H1 (cell line): ENCODE data around the gene EHBP1. TPM values are rescaled to one million over a fixed set of nuclear protein-coding genes. Genes with fewer than 3 reads are reported as not detected.

ENCODE experiments used
- CTCF ChIA-PET: fragments of 300-600 bp; sonication (Branson Sonifier 250); formaldehyde crosslinking; loops from one replicate; lab custom pipeline; 2021; ENCODE audit not compliant: partially characterized antibody; lab: Charles Lee
- POLR2A ChIA-PET: fragments of 300-600 bp; sonication (Branson Sonifier 250); formaldehyde crosslinking; loops from one replicate; lab custom pipeline; 2021; ENCODE audit warnings: inconsistent platforms; ENCODE audit not compliant: partially characterized antibody; lab: Charles Lee
- DNase-seq, 2 experiments: peaks; one replicate each; pipeline versions ENCODE4 v3.0.0 to v3.0.0-alpha.2; 2010 to 2022; ENCODE audit warnings: low spot score in 2 of 2, low read depth in 1 of 2, mixed read lengths in 1 of 2
- FAIRE-seq: peaks from 2 replicates; lab custom pipeline; 2011; peaks lifted over from hg19 to GRCh38; lab: Jason Lieb, UNC
- H2AFZ ChIP-seq: 2 replicates; pipeline ENCODE4 v1.8.1; 2012; ENCODE audit warnings: low read length, inconsistent platforms
- H2AK5ac ChIP-seq: 2 replicates; pipeline ENCODE4 v1.6.1; 2013; ENCODE audit warnings: low read depth, low read length
- H2BK120ac ChIP-seq: replicated peaks from 2 replicates; pipeline ENCODE3; 2013; ENCODE audit warnings: low read depth, low read length, inconsistent platforms
- H2BK12ac ChIP-seq: 2 replicates; pipeline ENCODE4 v1.6.1; 2013; ENCODE audit warnings: low read depth, low read length
- H2BK15ac ChIP-seq: 2 replicates; pipeline ENCODE4 v1.6.1; 2013; ENCODE audit warnings: low read length
- H2BK20ac ChIP-seq: 2 replicates; pipeline ENCODE4 v1.6.1; 2013; ENCODE audit warnings: low read length
- H2BK5ac ChIP-seq: 2 replicates; pipeline ENCODE4 v1.6.1; 2013; ENCODE audit warnings: low read depth, low read length
- H3K14ac ChIP-seq: 2 replicates; pipeline ENCODE4 v1.6.1; 2013; ENCODE audit warnings: inconsistent platforms; ENCODE audit not compliant: insufficient read length
- H3K18ac ChIP-seq: 2 replicates; pipeline ENCODE4 v1.6.1; 2013; ENCODE audit warnings: low read length; ENCODE audit errors: extremely low read depth
- H3K23ac ChIP-seq: 2 replicates; pipeline ENCODE4 v1.6.1; 2013; ENCODE audit warnings: inconsistent platforms; ENCODE audit not compliant: insufficient read length
- H3K23me2 ChIP-seq: 2 replicates; pipeline ENCODE4 v1.6.1; 2013; ENCODE audit warnings: low read depth, low read length
- H3K27ac ChIP-seq: 2 replicates; pipeline ENCODE4 v1.6.1; 2011; ENCODE audit warnings: low read depth, low read length, inconsistent platforms
- H3K27me3 ChIP-seq, 4 experiments: replicated peaks in 1 of 4; 1 replicate in 1 of 4; 2 replicates in 3 of 4; pipeline versions ENCODE4 v1.6.1 to v1.8.1; 2011 to 2013; ENCODE audit warnings: low read length in 3 of 4, mild to moderate bottlenecking in 3 of 4, inconsistent platforms in 2 of 4, mixed read lengths in 2 of 4, moderate library complexity in 1 of 4; ENCODE audit not compliant: control insufficient read depth in 3 of 4, insufficient read depth in 3 of 4; ENCODE audit errors: extremely low read depth in 1 of 4
- H3K36me3 ChIP-seq, 4 experiments: 2 replicates each; pipeline versions ENCODE4 v1.6.1 to v1.8.1; 2011 to 2013; ENCODE audit warnings: mild to moderate bottlenecking in 4 of 4, low read length in 3 of 4, moderate library complexity in 2 of 4, control low read depth in 1 of 4, inconsistent platforms in 1 of 4; ENCODE audit not compliant: insufficient read depth in 4 of 4, control insufficient read depth in 2 of 4
- H3K4ac ChIP-seq: replicated peaks from 2 replicates; pipeline ENCODE3; 2013; ENCODE audit warnings: low read length, low read depth, mixed read lengths, inconsistent platforms; ENCODE audit not compliant: insufficient read length
- H3K4me1 ChIP-seq, 4 experiments: replicated peaks in 1 of 4; 1 replicate in 1 of 4; 2 replicates in 3 of 4; pipeline versions ENCODE4 v1.6.1 to v1.8.1; 2011 to 2013; ENCODE audit warnings: low read length in 3 of 4, inconsistent platforms in 2 of 4, mixed read lengths in 1 of 4; ENCODE audit not compliant: insufficient read depth in 4 of 4, control insufficient read depth in 3 of 4
- H3K4me2 ChIP-seq, 2 experiments: 2 replicates each; pipeline versions ENCODE4 v1.6.1 to v1.8.1; 2011 to 2013; ENCODE audit warnings: low read depth in 2 of 2, low read length in 2 of 2, control low read depth in 1 of 2, inconsistent platforms in 1 of 2, mild to moderate bottlenecking in 1 of 2; ENCODE audit not compliant: insufficient read depth in 1 of 2
- H3K4me3 ChIP-seq, 4 experiments: fragments of 200-600, 300-600 bp in 1 of 4; sonication (generic), shearing (Covaris generic), sonication (Bioruptor Twin) in 1 of 4; 2 replicates each; pipeline versions ENCODE4 v1.5.1 to v1.8.1; 2011 to 2016; ENCODE audit warnings: low read length in 4 of 4, low read depth in 3 of 4, control low read depth in 2 of 4, inconsistent platforms in 2 of 4, mild to moderate bottlenecking in 2 of 4, mixed read lengths in 1 of 4, moderate library complexity in 1 of 4; ENCODE audit not compliant: insufficient read depth in 2 of 4; ENCODE audit errors: extremely low read depth in 1 of 4
- H3K56ac ChIP-seq: replicated peaks from 2 replicates; pipeline ENCODE3; 2013; ENCODE audit warnings: low read depth, mild to moderate bottlenecking, mixed read lengths, low read length, inconsistent platforms; ENCODE audit not compliant: insufficient read length
- H3K79me1 ChIP-seq: 2 replicates; pipeline ENCODE4 v1.6.1; 2013; ENCODE audit warnings: low read depth, low read length, control low read depth
- H3K79me2 ChIP-seq, 2 experiments: 2 replicates each; pipeline versions ENCODE4 v1.6.1 to v1.8.1; 2012 to 2013; ENCODE audit warnings: low read length in 2 of 2, mild to moderate bottlenecking in 2 of 2, inconsistent platforms in 1 of 2; ENCODE audit not compliant: insufficient read depth in 2 of 2, control insufficient read depth in 1 of 2
- H3K9ac ChIP-seq, 4 experiments: replicated peaks in 1 of 4; 1 replicate in 1 of 4; 2 replicates in 3 of 4; pipeline versions ENCODE4 v1.6.1 to v1.8.1; 2011 to 2013; ENCODE audit warnings: low read depth in 3 of 4, low read length in 3 of 4, control low read depth in 2 of 4, mild to moderate bottlenecking in 2 of 4, moderate library complexity in 2 of 4, inconsistent platforms in 1 of 4; ENCODE audit errors: extremely low read depth in 1 of 4
- H3K9me3 ChIP-seq, 2 experiments: 2 replicates each; pipeline versions ENCODE4 v1.6.1 to v1.8.1; 2012 to 2013; ENCODE audit warnings: mild to moderate bottlenecking in 2 of 2, moderate library complexity in 2 of 2, control low read depth in 1 of 2, inconsistent platforms in 1 of 2, low read depth in 1 of 2, low read length in 1 of 2, mixed read lengths in 1 of 2; ENCODE audit not compliant: insufficient read depth in 2 of 2
- H4K20me1 ChIP-seq, 2 experiments: replicated peaks in 1 of 2; 2 replicates each; pipeline versions ENCODE3 to v1.8.1; 2011 to 2013; ENCODE audit warnings: inconsistent platforms in 2 of 2, low read length in 2 of 2, mild to moderate bottlenecking in 1 of 2; ENCODE audit not compliant: insufficient read depth in 2 of 2, control insufficient read depth in 1 of 2
- H4K5ac ChIP-seq: 2 replicates; pipeline ENCODE4 v1.6.1; 2013; ENCODE audit warnings: low read length, low read depth, mixed read lengths, inconsistent platforms; ENCODE audit not compliant: insufficient read length
- H4K8ac ChIP-seq: 2 replicates; pipeline ENCODE4 v1.8.0; 2013; ENCODE audit warnings: mild to moderate bottlenecking, moderate library complexity, low read length, inconsistent platforms; ENCODE audit not compliant: insufficient read depth; ENCODE audit errors: extremely low read depth
- H4K91ac ChIP-seq: replicated peaks from 2 replicates; pipeline ENCODE3; 2013; ENCODE audit warnings: low read length, mixed read lengths, inconsistent platforms; ENCODE audit not compliant: insufficient read length
- ASH2L ChIP-seq: fragments of 200-600, 300-600 bp; sonication (generic); IDR thresholded peaks from one replicate; pipeline ENCODE4 v1.7.1; 2017; ENCODE audit warnings: low read length
- CBX5 ChIP-seq: fragments of 300-800, 300-1000 bp; sonication (generic); IDR thresholded peaks from 2 replicates; pipeline ENCODE4 v1.7.1; 2016; ENCODE audit warnings: antibody characterized with exemption, low read length, low read depth
- CTCF ChIP-seq, 3 experiments: IDR thresholded peaks; 1 replicate in 2 of 3; 2 replicates in 1 of 3; pipeline versions ENCODE4 v1.5.1 to v1.6.1; 2011; ENCODE audit warnings: low read length in 3 of 3, mild to moderate bottlenecking in 3 of 3, inconsistent platforms in 2 of 3, low read depth in 1 of 3, moderate library complexity in 1 of 3; ENCODE audit not compliant: insufficient read depth in 1 of 3; ENCODE audit errors: control extremely low read depth in 1 of 3
- FOSL1 ChIP-seq: IDR thresholded peaks from 2 replicates; pipeline ENCODE4 v1.6.1; 2011; ENCODE audit warnings: mild to moderate bottlenecking, low read depth, low read length, moderate library complexity; ENCODE audit not compliant: insufficient read depth
- KDM4A ChIP-seq: IDR thresholded peaks from one replicate; pipeline ENCODE4 v1.7.1; 2012; ENCODE audit warnings: low read depth, mild to moderate bottlenecking, moderate library complexity, low read length, inconsistent platforms; ENCODE audit not compliant: severe bottlenecking
- RXRA ChIP-seq: IDR thresholded peaks from 2 replicates; pipeline ENCODE4 v1.6.1; 2011; ENCODE audit warnings: low read depth, mild to moderate bottlenecking, low read length, moderate library complexity; ENCODE audit not compliant: insufficient read depth
- SIN3A ChIP-seq, 2 experiments: IDR thresholded peaks in 1 of 2; conservative IDR thresholded peaks in 1 of 2; 2 replicates each; pipeline ENCODE4 v1.6.1; 2011 to 2012; ENCODE audit warnings: low read length in 2 of 2, improper control_type of control experiment in 1 of 2, low read depth in 1 of 2, mild to moderate bottlenecking in 1 of 2
- SIRT6 ChIP-seq: IDR thresholded peaks from one replicate; pipeline ENCODE4 v1.7.1; 2012; ENCODE audit warnings: low read length, inconsistent platforms
- ZNF274 ChIP-seq: IDR thresholded peaks from 2 replicates; pipeline ENCODE4 v1.7.0; 2012; ENCODE audit warnings: low read length, borderline replicate concordance; ENCODE audit errors: extremely low read depth
- WGBS, 2 experiments: shearing (Covaris generic) in 1 of 2; methylation state at CpG; one replicate each; pipeline versions ENCODE4 v1.1.6 to v1.1.7; 2013 to 2015; ENCODE audit warnings: low lambda C conversion rate in 2 of 2, mixed read lengths in 2 of 2, inconsistent platforms in 1 of 2, low coverage in 1 of 2, missing lambda C conversion rate in 1 of 2; ENCODE audit not compliant: insufficient replicate concordance in 2 of 2, insufficient coverage in 1 of 2, insufficient read length in 1 of 2; ENCODE audit errors: extremely low coverage in 1 of 2, missing lambda C conversion rate in 1 of 2; 5-methylcytosine and 5-hydroxymethylcytosine counted together
- polyA plus RNA-seq, 7 experiments: library from polyadenylated mRNA; depleted of rRNA in 3 of 7; stranded (reverse) in 5 of 7; unstranded in 2 of 7; fragments of >200 nt in 5 of 7; fragments of 200-250 nt in 2 of 7; gene quantifications; 1 replicate in 5 of 7; 2 replicates in 1 of 7; 4 replicates in 1 of 7; pipeline versions ENCODE4 v1.2.1 to v1.2.3, GENCODE V29; 2011 to 2013; ENCODE audit warnings: missing spikeins in 2 of 7, mixed read lengths in 2 of 7
- total RNA-seq: library from RNA; stranded (reverse); fragmentation: NEBNext Ultra II Directional; extraction: Animal tissue kit (Norgen Biotek cat#: 25700); gene quantifications from 2 replicates; pipeline ENCODE4 v1.2.1, GENCODE V29; 2021

The EHBP1 gene
- total and polyA plus RNA-seq, 2 of the 8 experiments (the other 6 are each of a cell fraction or from before 2014, with no cell fraction given), result 12.0 to 64.1 TPM

DNA sequence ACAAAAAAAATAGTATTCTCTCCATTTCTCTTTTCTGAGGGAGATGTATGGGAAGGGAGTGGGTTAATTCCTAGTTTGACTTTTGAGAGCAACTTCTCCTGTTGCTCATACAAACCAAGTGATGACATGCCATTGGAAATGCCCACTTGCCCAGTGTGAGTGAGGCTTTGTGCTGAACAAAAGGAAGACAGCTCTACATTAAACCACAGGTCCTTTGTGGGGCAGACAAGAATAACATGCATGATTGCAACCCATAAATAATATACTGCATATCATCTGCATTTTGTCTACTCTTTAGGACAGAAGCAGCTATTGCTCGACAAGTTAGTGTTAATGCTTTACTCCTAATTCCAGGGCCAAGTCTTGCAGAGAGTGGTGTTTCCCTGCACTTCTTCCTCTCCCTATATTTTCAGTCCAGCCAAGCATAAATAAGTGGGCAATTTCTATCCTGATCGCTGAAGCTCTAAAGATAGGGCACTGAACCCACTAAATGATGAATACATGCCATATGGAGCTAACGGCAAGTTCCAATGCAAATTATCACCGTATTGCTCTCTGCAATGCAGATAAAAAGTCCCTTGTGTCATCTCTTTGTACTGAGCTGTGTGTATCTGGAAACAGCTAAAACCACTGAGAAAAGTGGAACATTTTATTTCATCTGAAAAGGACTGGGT, 19.4 kb upstream of the EHBP1 start:
- Histone ChIP-seq H3K14ac (no peak overlapping the region), H3K4ac (no peak overlapping the region), H3K9ac (no peak overlapping the region), H3K4me2 (no peak overlapping the region), H4K5ac (no peak overlapping the region), H3K27ac (no peak overlapping the region), H2BK20ac (no peak overlapping the region), H3K4me1 (no peaks in the 10 kb centered on the region), H3K79me1 (no peaks in the 10 kb centered on the region), H4K8ac (no peak overlapping the region), H2BK15ac (peak overlapping the region; percentile 63; the same call in 1 of the 2 replicates), H2BK5ac (no peak overlapping the region), H2AFZ (no peak overlapping the region), H3K23me2 (no peaks in the 10 kb centered on the region), H2AK5ac (no peak overlapping the region), H3K9me3 (no peaks in the 10 kb centered on the region), H4K91ac (no peak overlapping the region), H2BK12ac (no peak overlapping the region), H3K4me3 (no peak overlapping the region), H4K20me1 (no peaks in the 10 kb centered on the region), H3K18ac (no peak overlapping the region), H2BK120ac (no peak overlapping the region), H3K27me3 (no peaks in the 10 kb centered on the region), H3K79me2 (no peaks in the 10 kb centered on the region), H3K56ac (no peak overlapping the region), H3K36me3 (no peaks in the 10 kb centered on the region), H3K23ac (no peak overlapping the region)
- ChIA-PET POLR2A (no interaction called here), CTCF (interaction anchor here (0.6 to 1.8 kb wide), 2 partner anchors 11 to 89 kb away, joined by 3 to 4 read pairs; no protein-coding TSS in a partner anchor)
- WGBS, 2 experiments, result 87% methylated on average over 4 of the region's 4 CpGs; no CpG with 5 or more reads in 1 of the 2 experiments
- DNase-seq (no peak), FAIRE-seq (no peak)
- TF ChIP-seq FOSL1 (no peak), ASH2L (no peak), RXRA (no peak), ZNF274 (no peak), KDM4A (no peak), CBX5 (no peak), SIRT6 (no peak), CTCF (IDR thresholded peaks at IDR 0.05; ENCODE audit: control extremely low read depth in 1 of 3, insufficient read depth in 1 of 3, low read depth in 1 of 3, low read length in 3 of 3) (no peak), SIN3A (conservative IDR thresholded peaks at IDR 0.05 in 1 of 2, IDR thresholded peaks at IDR 0.05 in 1 of 2; ENCODE audit: low read depth in 1 of 2, low read length in 2 of 2) (no peak)
